ENCODE data around the gene LRP6.

DNA sequence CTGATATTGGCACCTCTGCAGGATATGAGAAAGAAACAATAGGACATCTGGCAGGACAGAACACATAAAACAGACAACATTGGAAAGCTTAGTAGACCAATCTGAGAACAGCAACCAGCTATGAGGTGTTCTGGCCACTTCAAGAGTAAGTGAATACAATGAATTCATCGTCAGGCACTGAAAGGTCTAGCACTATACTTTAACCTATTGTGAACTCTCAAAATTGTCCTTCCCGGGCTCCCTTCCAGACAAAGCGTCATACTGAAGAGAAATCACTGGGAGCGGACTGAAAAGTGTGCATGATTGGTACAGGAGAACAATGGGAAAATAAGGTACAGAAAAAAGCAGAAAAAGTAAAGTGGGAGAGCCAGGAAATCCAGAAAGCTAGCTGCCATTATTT lies 75.8 kb downstream of the LRP6 start:
- TF ChIP-seq GATA2 (IDR thresholded peaks at IDR 0.05; ENCODE audit: low read depth, low read length) (no peak), GATA3 (IDR thresholded peaks at IDR 0.05; ENCODE audit: low read depth, low read length) (no peak)

Measured in SH-SY5Y (cell line).